T-helper 1 cell treated with Interleukin-12 subunit alpha and Interleukin-12 subunit beta and Interleukin-4 antibody, amounts not matched to agents 30 ng/mL and 1 ng/mL, for 36 hours (primary cell): Measurements from ENCODE around the gene SSB. TPM values are rescaled to one million over a fixed set of nuclear protein-coding genes. Genes with fewer than 3 reads are reported as not detected.
"Not testable (repeated sequence)": the region's sequence is repeated elsewhere in the genome, so short reads cannot be mapped to it uniquely, and the experiment has no call there.

Experiments
- intact Hi-C: fragments of 100-400 bp; cut with micrococcal nuclease; formaldehyde crosslinking; loops from one replicate; pipeline ENCODE4 v1.15.1; 2024
- total RNA-seq: library from RNA; stranded (reverse); gene quantifications from 2 replicates; pipeline ENCODE4 v1.2.3, GENCODE V29; 2022

SSB gene
- total RNA-seq, 1 donor from 2014 or later = 82.4 TPM

- intact Hi-C loops = no loop called here
Measured at GRCh38 chr2:169781249-169782013, 17.2 kb upstream of the SSB start.

- intact Hi-C loops = no loop called here
Measured at GRCh38 chr2:169782513-169782912, 16.2 kb upstream of the SSB start.

GRCh38 chr2:169790581-169790980 is 8.1 kb upstream of the SSB start:
- intact Hi-C loops = no loop called here

- intact Hi-C loops = no loop called here
Measured at GRCh38 chr2:169795181-169795580, 3.5 kb upstream of the SSB start.

GRCh38 chr2:169796441-169796840 is 2.2 kb upstream of the SSB start:
- intact Hi-C loops = no loop called here

GRCh38 chr2:169797601-169798000 is 1.1 kb upstream of the SSB start:
- intact Hi-C loops = no loop called here

GRCh38 chr2:169798397-169798717 is 314 bp upstream of the SSB start:
- intact Hi-C loops = loop anchor here (1.0 to 2.0 kb wide), 7 partner anchors 29 to 435 kb away; partner anchors contain the start of genes CFAP210, FASTKD1, KLHL23 and PHOSPHO2

GRCh38 chr2:169803480-169803879 is 4.8 kb downstream of the SSB start:
- intact Hi-C loops = no loop called here

GRCh38 chr2:169806586-169806985 is 7.9 kb downstream of the SSB start:
- intact Hi-C loops = no loop called here

GRCh38 chr2:169808221-169808620 is 9.6 kb downstream of the SSB start:
- intact Hi-C loops = loop anchor here (1.0 kb wide), 1 partner anchor 9 kb away; no protein-coding TSS in a partner anchor

- intact Hi-C loops = loop anchor here (1.0 kb wide), 1 partner anchor 8 kb away; the partner anchor contains the start of gene METTL5
Measured at GRCh38 chr2:169815849-169816248, 17.2 kb downstream of the SSB start.

GRCh38 chr2:169816961-169817360 is 18.3 kb downstream of the SSB start:
- intact Hi-C loops = loop anchor here (1.0 kb wide), 1 partner anchor 7 kb away; the partner anchor contains the start of gene METTL5

- intact Hi-C loops = not testable (repeated sequence)
Measured at GRCh38 chr2:169817369-169817768, 18.7 kb downstream of the SSB start.

GRCh38 chr2:169818241-169818640 is 19.6 kb downstream of the SSB start:
- intact Hi-C loops = no loop called here

- intact Hi-C loops = no loop called here
Measured at GRCh38 chr2:169819106-169819505, 20.4 kb downstream of the SSB start.

GRCh38 chr2:169820101-169820500 is 21.4 kb downstream of the SSB start:
- intact Hi-C loops = loop anchor here (10.0 kb wide), 4 partner anchors 715 to 1615 kb away; partner anchors contain the start of genes DCAF17, METTL8 and SPC25

- intact Hi-C loops = loop anchor here (10.0 kb wide), 4 partner anchors 717 to 1613 kb away; partner anchors contain the start of genes DCAF17, METTL8 and SPC25
Measured at GRCh38 chr2:169822036-169822435, 23.4 kb downstream of the SSB start.

- intact Hi-C loops = loop anchor here (10.0 kb wide), 4 partner anchors 718 to 1612 kb away; partner anchors contain the start of genes DCAF17, METTL8 and SPC25
Measured at GRCh38 chr2:169822785-169823392, 24.2 kb downstream of the SSB start.

- intact Hi-C loops = loop anchor here (1.0 to 10.0 kb wide), 11 partner anchors 8 to 1611 kb away; partner anchors contain the start of genes BBS5, DCAF17, FASTKD1 and METTL8
Measured at GRCh38 chr2:169823996-169824372, 25.3 kb downstream of the SSB start.

- intact Hi-C loops = loop anchor here (1.0 to 10.0 kb wide), 12 partner anchors 8 to 1610 kb away; partner anchors contain the start of genes BBS5, DCAF17, FASTKD1 and METTL8
Measured at GRCh38 chr2:169824373-169825333, 26.0 kb downstream of the SSB start, which contains the start of gene METTL5. Gene METTL5, minus strand, starts transcription at chr2:169824905. Its CDS starts 308 bp downstream, at chr2:169824597.
